Neural progenitor cell (in vitro differentiated cells): ENCODE data around the gene MAP3K19.

Source experiments
- EZH2 ChIP-seq: fragments of 200-600 bp; sonication (generic); IDR thresholded peaks from 2 replicates; pipeline ENCODE4 v1.6.1; 2017; ENCODE audit warnings: antibody characterized with exemption, mild to moderate bottlenecking, moderate library complexity
- EZH2phosphoT487 ChIP-seq: fragments of 200-600 bp; sonication (generic); IDR thresholded peaks from 2 replicates; pipeline ENCODE4 v1.6.1; 2017; ENCODE audit warnings: antibody characterized with exemption
- TF ChIP-seq, protein P1 (sequence below): fragments of 200-600 bp; sonication (generic); IDR thresholded peaks from 2 replicates; pipeline ENCODE4 v1.5.1; 2017; ENCODE audit warnings: antibody characterized with exemption, mild to moderate bottlenecking

DNA sequence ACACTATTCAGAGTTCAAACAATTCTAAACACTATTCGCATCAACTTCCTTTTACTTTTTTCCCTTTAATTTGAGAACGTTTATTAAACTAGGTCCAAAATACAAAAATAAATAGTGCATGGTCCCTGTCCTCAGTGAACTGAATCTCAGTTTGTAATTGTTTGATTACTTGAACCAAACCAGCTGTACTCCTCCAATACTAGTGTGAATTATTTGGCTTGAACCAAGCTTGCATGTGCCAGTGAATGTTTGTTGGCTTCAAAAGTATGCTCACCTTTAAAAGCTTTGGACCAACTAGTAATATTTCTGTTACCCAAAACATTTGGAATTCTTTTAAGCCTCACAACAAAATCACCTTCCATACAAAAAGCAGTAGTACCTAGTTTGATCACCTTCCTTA, 113.1 kb downstream of the MAP3K19 start:
- TF ChIP-seq EZH2phosphoT487 (no peak), EZH2 (no peak)
- TF ChIP-seq, protein P1, sequence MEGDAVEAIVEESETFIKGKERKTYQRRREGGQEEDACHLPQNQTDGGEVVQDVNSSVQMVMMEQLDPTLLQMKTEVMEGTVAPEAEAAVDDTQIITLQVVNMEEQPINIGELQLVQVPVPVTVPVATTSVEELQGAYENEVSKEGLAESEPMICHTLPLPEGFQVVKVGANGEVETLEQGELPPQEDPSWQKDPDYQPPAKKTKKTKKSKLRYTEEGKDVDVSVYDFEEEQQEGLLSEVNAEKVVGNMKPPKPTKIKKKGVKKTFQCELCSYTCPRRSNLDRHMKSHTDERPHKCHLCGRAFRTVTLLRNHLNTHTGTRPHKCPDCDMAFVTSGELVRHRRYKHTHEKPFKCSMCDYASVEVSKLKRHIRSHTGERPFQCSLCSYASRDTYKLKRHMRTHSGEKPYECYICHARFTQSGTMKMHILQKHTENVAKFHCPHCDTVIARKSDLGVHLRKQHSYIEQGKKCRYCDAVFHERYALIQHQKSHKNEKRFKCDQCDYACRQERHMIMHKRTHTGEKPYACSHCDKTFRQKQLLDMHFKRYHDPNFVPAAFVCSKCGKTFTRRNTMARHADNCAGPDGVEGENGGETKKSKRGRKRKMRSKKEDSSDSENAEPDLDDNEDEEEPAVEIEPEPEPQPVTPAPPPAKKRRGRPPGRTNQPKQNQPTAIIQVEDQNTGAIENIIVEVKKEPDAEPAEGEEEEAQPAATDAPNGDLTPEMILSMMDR, result no peak
